Esophagus squamous epithelium (tissue), 4 donors: ENCODE data around the gene COX4I1.

ENCODE experiments used
- POLR2A ChIP-seq, 4 donors: fragments of 450-650 bp; IDR thresholded peaks; one replicate each; pipeline ENCODE4 v1.6.1; 2017; ENCODE audit warnings: antibody characterized with exemption in 4 of 4, mild to moderate bottlenecking in 4 of 4, moderate library complexity in 3 of 4
- TF ChIP-seq, protein P1 (sequence below), 6 experiments: fragments of 450-650 bp in 4 of 6; fragments of 200-600 bp in 2 of 6; sonication (generic) in 2 of 6; IDR thresholded peaks; one replicate each; pipeline ENCODE4 v1.5.1; 2016 to 2019; ENCODE audit warnings: antibody characterized with exemption in 6 of 6, mild to moderate bottlenecking in 4 of 6, moderate library complexity in 4 of 6

DNA sequence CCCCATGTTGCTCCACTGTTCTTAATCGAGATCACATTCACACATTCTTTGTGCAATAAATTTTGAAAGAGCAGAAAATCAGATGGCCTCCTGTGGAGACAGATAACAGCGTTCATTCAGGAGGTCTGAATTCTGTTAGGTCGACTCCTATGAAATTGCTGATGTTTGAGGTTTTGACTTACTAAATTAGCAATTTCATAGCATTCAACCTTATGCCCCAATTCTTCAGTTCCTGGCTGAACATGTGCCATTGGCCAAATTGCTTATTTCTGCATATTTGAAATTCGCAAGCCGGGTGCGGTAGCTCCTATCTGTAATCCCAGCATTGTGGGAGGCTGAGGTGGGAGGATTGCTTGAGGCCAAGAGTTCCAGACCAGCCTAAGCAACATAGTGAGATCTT is 26.5 kb upstream of the COX4I1 start:
- TF ChIP-seq, protein P1, sequence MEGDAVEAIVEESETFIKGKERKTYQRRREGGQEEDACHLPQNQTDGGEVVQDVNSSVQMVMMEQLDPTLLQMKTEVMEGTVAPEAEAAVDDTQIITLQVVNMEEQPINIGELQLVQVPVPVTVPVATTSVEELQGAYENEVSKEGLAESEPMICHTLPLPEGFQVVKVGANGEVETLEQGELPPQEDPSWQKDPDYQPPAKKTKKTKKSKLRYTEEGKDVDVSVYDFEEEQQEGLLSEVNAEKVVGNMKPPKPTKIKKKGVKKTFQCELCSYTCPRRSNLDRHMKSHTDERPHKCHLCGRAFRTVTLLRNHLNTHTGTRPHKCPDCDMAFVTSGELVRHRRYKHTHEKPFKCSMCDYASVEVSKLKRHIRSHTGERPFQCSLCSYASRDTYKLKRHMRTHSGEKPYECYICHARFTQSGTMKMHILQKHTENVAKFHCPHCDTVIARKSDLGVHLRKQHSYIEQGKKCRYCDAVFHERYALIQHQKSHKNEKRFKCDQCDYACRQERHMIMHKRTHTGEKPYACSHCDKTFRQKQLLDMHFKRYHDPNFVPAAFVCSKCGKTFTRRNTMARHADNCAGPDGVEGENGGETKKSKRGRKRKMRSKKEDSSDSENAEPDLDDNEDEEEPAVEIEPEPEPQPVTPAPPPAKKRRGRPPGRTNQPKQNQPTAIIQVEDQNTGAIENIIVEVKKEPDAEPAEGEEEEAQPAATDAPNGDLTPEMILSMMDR (IDR thresholded peaks at IDR 0.05): no peak
- TF ChIP-seq POLR2A (IDR thresholded peaks at IDR 0.05): no peak
